Hepatocyte (in vitro differentiated cells): ENCODE data around the gene EIF4G3. TPM values are rescaled to one million over a fixed set of nuclear protein-coding genes. Genes with fewer than 3 reads are reported as not detected.

Experiments used
- DNase-seq: peaks from one replicate; pipeline ENCODE4 v3.0.0-alpha.2; 2016; ENCODE audit warnings: low spot score
- H2AFZ ChIP-seq: fragments of 200-600 bp; sonication (generic); 2 replicates; pipeline ENCODE4 v1.6.0; 2016; ENCODE audit warnings: antibody characterized with exemption, mild to moderate bottlenecking
- H3K27ac ChIP-seq: fragments of 200-600 bp; sonication (generic); 2 replicates; pipeline ENCODE4 v1.5.1; 2016; ENCODE audit warnings: mild to moderate bottlenecking
- H3K27me3 ChIP-seq: fragments of 200-600 bp; sonication (generic); 2 replicates; pipeline ENCODE4 v1.6.1; 2016
- H3K36me3 ChIP-seq: fragments of 200-600 bp; sonication (generic); replicated peaks from 2 replicates; pipeline ENCODE4 v1.5.1; 2016; ENCODE audit warnings: low read depth; ENCODE audit not compliant: insufficient read depth
- H3K4me1 ChIP-seq: fragments of 200-600 bp; sonication (generic); 2 replicates; pipeline ENCODE4 v1.5.1; 2016; ENCODE audit warnings: mild to moderate bottlenecking, moderate library complexity; ENCODE audit not compliant: insufficient read depth
- H3K4me2 ChIP-seq: fragments of 200-600 bp; sonication (generic); 2 replicates; pipeline ENCODE4 v1.6.0; 2016
- H3K4me3 ChIP-seq: fragments of 200-600 bp; sonication (generic); 2 replicates; pipeline ENCODE4 v1.5.1; 2016; ENCODE audit warnings: mild to moderate bottlenecking
- H3K79me2 ChIP-seq: fragments of 200-600 bp; sonication (generic); 2 replicates; pipeline ENCODE4 v1.6.0; 2017; ENCODE audit warnings: mild to moderate bottlenecking
- H3K9me2 ChIP-seq: fragments of 200-600 bp; sonication (generic); replicated peaks from 2 replicates; pipeline ENCODE4 v1.6.0; 2017; ENCODE audit warnings: mild to moderate bottlenecking; ENCODE audit not compliant: insufficient read depth
- H3K9me3 ChIP-seq: fragments of 200-600 bp; sonication (generic); 2 replicates; pipeline ENCODE4 v1.5.1; 2016; ENCODE audit warnings: low read depth, mild to moderate bottlenecking
- H4K20me1 ChIP-seq: fragments of 200-600 bp; sonication (generic); 2 replicates; pipeline ENCODE4 v1.6.0; 2016; ENCODE audit warnings: mild to moderate bottlenecking; ENCODE audit not compliant: insufficient read depth, poor library complexity, severe bottlenecking
- EZH2 ChIP-seq: fragments of 200-600 bp; sonication (generic); IDR thresholded peaks from 2 replicates; pipeline ENCODE4 v1.6.1; 2016; ENCODE audit warnings: antibody characterized with exemption, mild to moderate bottlenecking, borderline replicate concordance
- EZH2phosphoT487 ChIP-seq: fragments of 200-600 bp; sonication (generic); IDR thresholded peaks from one replicate; pipeline ENCODE4 v1.6.1; 2018; ENCODE audit warnings: antibody characterized with exemption, mild to moderate bottlenecking, low read depth, moderate library complexity; ENCODE audit not compliant: unreplicated experiment, severe bottlenecking
- WGBS: methylation state at CpG from one replicate; pipeline ENCODE4 v1.1.6; 2016; ENCODE audit warnings: low lambda C conversion rate; ENCODE audit errors: missing lambda C conversion rate; 5-methylcytosine and 5-hydroxymethylcytosine counted together
- polyA plus RNA-seq: library from polyadenylated mRNA; unstranded; fragments of >200 nt; fragmentation: Nextera tagmentation; extraction: Ambion mirVana; gene quantifications from 2 replicates; pipeline ENCODE4 v1.2.1, GENCODE V29; 2016
- total RNA-seq: library from RNA; depleted of rRNA; stranded (reverse); fragments of >200 nt; gene quantifications from 2 replicates; pipeline ENCODE4 v1.2.3, GENCODE V29; 2014
- TF ChIP-seq, protein P1 (sequence below): fragments of 200-600 bp; sonication (generic); IDR thresholded peaks from 2 replicates; pipeline ENCODE4 v1.5.1; 2016; ENCODE audit warnings: antibody characterized with exemption, mild to moderate bottlenecking; ENCODE audit not compliant: poor library complexity

Gene EIF4G3
- total and polyA plus RNA-seq, 2 experiments from 2014 or later, result 33.4 to 42.2 TPM

DNA sequence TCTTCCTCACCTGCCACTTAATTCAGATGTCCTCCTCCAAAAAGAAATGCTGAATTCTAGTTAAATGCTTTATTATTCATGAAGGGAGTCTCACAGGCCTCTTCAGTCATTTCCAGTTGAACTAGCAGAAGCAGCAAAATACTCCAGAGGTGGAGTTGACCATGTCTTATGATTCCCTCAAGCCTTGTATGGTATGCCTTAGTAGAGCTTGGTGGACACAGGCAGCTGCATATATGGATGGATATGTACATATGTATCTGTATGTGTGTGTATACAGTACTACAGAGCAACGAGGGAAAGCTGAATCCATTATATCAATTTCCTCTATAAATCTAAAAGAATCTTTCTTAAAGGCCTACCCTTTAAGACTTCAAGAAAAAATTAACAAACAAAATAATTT lies 306.0 kb downstream of the EIF4G3 start:
- Histone ChIP-seq H3K4me1 (peaks cover 4% of the 10 kb centered on the region), H4K20me1 (no peaks in the 10 kb centered on the region), H2AFZ (no peak overlapping the region), H3K27me3 (no peaks in the 10 kb centered on the region), H3K79me2 (no peaks in the 10 kb centered on the region), H3K27ac (no peak overlapping the region), H3K4me2 (no peak overlapping the region), H3K36me3 (no peaks in the 10 kb centered on the region), H3K4me3 (no peak overlapping the region), H3K9me2 (no peaks in the 10 kb centered on the region), H3K9me3 (no peaks in the 10 kb centered on the region)
- DNase-seq, result no peak
- 73% methylated on average over 1 of the region's 1 CpG for WGBS
- TF ChIP-seq, protein P1, sequence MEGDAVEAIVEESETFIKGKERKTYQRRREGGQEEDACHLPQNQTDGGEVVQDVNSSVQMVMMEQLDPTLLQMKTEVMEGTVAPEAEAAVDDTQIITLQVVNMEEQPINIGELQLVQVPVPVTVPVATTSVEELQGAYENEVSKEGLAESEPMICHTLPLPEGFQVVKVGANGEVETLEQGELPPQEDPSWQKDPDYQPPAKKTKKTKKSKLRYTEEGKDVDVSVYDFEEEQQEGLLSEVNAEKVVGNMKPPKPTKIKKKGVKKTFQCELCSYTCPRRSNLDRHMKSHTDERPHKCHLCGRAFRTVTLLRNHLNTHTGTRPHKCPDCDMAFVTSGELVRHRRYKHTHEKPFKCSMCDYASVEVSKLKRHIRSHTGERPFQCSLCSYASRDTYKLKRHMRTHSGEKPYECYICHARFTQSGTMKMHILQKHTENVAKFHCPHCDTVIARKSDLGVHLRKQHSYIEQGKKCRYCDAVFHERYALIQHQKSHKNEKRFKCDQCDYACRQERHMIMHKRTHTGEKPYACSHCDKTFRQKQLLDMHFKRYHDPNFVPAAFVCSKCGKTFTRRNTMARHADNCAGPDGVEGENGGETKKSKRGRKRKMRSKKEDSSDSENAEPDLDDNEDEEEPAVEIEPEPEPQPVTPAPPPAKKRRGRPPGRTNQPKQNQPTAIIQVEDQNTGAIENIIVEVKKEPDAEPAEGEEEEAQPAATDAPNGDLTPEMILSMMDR, result no peak
- TF ChIP-seq EZH2 (no peak), EZH2phosphoT487 (no peak)

DNA sequence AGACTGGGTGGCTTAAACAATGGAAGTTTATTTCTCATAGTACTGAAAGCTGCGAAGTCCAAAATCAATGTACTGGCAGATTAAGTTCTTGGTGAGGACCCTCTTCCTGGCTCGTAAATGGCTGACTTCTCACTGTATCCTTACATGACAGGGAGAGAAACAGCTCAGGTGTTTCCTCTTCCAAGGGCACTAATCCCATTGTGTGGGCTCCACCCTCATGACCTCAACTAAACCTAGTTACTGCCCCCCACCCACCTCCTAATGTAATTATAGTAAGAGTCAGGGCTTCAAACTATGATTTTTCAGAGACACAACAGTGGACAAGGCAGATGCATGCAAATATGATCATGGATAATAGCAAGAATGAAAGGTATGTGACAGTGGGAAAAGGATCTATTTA lies 308.4 kb downstream of the EIF4G3 start:
- TF ChIP-seq EZH2 (no peak), EZH2phosphoT487 (no peak)
- TF ChIP-seq, protein P1, result no peak
- no peak overlapping the region for H3K4me2 ChIP-seq
- no peak for DNase-seq
- WGBS, result 75% methylated on average over 2 of the region's 2 CpGs
- H3K4me3 ChIP-seq, result no peak overlapping the region
- H3K27me3 ChIP-seq, result no peaks in the 10 kb centered on the region
- H2AFZ ChIP-seq, result no peak overlapping the region
- no peaks in the 10 kb centered on the region for H3K9me2 ChIP-seq
- no peaks in the 10 kb centered on the region for H3K79me2 ChIP-seq
- no peak overlapping the region for H3K27ac ChIP-seq
- no peaks in the 10 kb centered on the region for H3K4me1 ChIP-seq
- H4K20me1 ChIP-seq, result no peaks in the 10 kb centered on the region
- no peaks in the 10 kb centered on the region for H3K9me3 ChIP-seq
- peaks cover 7% of the 10 kb centered on the region for H3K36me3 ChIP-seq

DNA sequence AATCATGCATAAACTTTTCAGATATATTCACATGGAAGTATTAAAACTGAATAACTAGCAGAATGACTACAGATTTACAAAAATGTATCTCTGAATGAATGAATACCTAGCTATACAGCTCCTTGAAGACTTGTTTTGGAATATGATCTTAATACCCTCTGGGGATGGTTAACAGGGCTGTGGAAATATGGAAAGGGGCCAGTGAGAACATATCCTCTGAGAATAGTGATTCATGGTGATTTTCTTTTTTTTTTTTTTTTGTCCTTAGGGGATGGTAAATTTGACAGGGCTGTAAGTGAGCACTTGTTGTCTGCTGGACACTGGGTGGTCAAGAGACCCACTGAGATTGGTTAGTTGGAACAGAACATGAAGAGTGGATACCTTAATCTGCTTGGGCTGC lies 308.9 kb downstream of the EIF4G3 start:
- DNase-seq, result no peak
- Histone ChIP-seq H2AFZ (no peak overlapping the region), H3K4me3 (no peak overlapping the region), H3K36me3 (peaks cover 7% of the 10 kb centered on the region), H3K9me3 (no peaks in the 10 kb centered on the region), H3K79me2 (no peaks in the 10 kb centered on the region), H3K27me3 (no peaks in the 10 kb centered on the region), H3K27ac (no peak overlapping the region), H3K4me2 (no peak overlapping the region), H3K9me2 (no peaks in the 10 kb centered on the region), H4K20me1 (no peaks in the 10 kb centered on the region), H3K4me1 (no peaks in the 10 kb centered on the region)
- no peak for TF ChIP-seq EZH2phosphoT487
- TF ChIP-seq EZH2, result no peak
- TF ChIP-seq, protein P1, result no peak

DNA sequence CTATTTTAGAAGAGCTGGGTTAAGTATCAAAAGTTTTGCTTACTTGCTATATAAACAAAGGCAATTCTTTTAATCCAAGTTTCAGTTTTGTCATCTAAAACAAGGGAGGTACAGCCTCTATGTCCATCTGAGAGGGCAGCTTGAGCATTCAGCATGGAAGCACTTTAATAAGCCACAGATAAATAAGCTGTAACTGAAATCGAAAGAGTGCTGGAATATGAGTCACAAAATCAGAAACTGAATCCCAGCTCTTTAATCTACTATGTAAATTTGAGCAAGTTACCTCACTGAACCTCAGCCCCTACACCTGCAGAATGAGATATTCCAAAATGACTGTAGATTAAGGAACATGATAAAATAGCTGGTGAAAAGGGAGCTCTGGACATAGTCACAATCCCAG lies 309.6 kb downstream of the EIF4G3 start:
- Histone ChIP-seq H3K4me3 (no peak overlapping the region), H4K20me1 (no peaks in the 10 kb centered on the region), H3K36me3 (peaks cover 7% of the 10 kb centered on the region), H3K9me2 (no peaks in the 10 kb centered on the region), H3K9me3 (no peaks in the 10 kb centered on the region), H3K27me3 (no peaks in the 10 kb centered on the region), H3K4me2 (no peak overlapping the region), H3K79me2 (no peaks in the 10 kb centered on the region), H3K4me1 (no peaks in the 10 kb centered on the region), H3K27ac (no peak overlapping the region), H2AFZ (no peak overlapping the region)
- WGBS, result 85% methylated on average over 1 of the region's 1 CpG
- TF ChIP-seq EZH2phosphoT487 (no peak), EZH2 (no peak)
- TF ChIP-seq, protein P1, result no peak
- DNase-seq, result no peak
